GM10248 (cell line): ENCODE data around the gene C9orf43.
"Not testable (repeated sequence)": the region's sequence is repeated elsewhere in the genome, so short reads cannot be mapped to it uniquely, and the experiment has no call there.

Experiments used
- CTCF ChIA-PET: fragments of 300-600 bp; sonication (Branson Sonifier 250); formaldehyde crosslinking; extraction: SDS; loops from one replicate; lab custom pipeline; 2021; ENCODE audit warnings: antibody characterized with exemption; lab: Yijun Ruan, JAX
- POLR2A ChIA-PET: fragments of 350-650 bp; sonication (Branson Sonifier 250); formaldehyde crosslinking; extraction: SDS; loops from one replicate; lab custom pipeline; 2020; ENCODE audit warnings: antibody characterized with exemption; lab: Yijun Ruan, JAX
- DNase-seq: peaks from one replicate; pipeline ENCODE4 v3.0.0; 2012; ENCODE audit errors: extremely low spot score
- TF ChIP-seq, protein P1 (sequence below): IDR thresholded peaks from 2 replicates; pipeline ENCODE4 v1.5.1; 2012; ENCODE audit warnings: mild to moderate bottlenecking, low read depth; ENCODE audit errors: extremely low read depth, missing control alignments, control extremely low read depth

C9orf43 gene

DNA sequence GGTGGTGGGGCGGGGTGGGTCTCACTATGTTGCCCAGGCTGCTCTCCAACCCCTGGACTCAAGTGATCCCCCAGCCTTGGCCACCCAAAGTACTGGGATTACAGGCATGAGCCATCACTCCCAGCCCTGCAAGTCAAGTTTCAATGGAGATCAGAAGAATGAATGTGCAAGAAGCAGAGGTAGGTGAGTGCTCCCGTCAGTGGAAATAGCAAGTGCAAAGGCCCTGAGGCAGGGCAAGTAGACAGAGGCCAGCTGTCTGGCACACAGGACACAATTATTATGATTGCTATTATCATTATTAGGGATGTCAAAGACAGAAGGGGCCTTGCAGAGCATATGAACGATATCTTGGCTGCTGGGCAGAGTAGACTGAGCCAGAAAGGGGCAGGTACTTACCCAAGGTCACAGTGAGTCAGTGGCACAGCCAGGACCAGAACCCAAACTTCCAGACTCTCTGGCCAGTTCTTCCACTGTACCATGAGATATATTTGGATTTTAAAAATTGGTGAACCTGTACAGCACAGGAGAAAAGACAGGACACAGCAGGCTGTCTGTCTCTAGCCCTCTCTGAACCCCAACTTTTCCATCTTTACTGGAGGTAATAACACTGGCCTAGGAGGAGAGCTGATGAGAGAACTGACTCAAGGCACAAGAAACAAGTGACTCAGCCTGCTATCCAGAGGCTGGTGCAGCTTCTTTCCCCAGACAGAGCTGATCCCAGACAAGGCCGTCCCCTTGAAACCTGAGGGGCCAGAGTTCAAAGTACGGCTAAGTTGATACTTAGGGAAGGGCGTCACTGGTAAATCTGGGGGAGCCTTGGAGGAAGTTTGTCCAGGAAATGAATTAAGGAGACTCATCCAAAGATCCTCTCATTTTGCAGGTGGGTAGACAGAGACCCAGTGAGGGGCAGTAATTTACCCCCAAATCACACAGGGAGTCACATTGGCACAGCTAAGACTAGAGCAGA, 35.2 kb upstream of the C9orf43 start:
- ChIA-PET CTCF (interaction anchor here (0.9 to 1.8 kb wide), 5 partner anchors 14 to 33 kb away, joined by 3 to 6 read pairs (median 3); partner anchors contain the start of genes ALAD and BSPRY), POLR2A (no interaction called here)
- no peak for DNase-seq
- TF ChIP-seq, protein P1, sequence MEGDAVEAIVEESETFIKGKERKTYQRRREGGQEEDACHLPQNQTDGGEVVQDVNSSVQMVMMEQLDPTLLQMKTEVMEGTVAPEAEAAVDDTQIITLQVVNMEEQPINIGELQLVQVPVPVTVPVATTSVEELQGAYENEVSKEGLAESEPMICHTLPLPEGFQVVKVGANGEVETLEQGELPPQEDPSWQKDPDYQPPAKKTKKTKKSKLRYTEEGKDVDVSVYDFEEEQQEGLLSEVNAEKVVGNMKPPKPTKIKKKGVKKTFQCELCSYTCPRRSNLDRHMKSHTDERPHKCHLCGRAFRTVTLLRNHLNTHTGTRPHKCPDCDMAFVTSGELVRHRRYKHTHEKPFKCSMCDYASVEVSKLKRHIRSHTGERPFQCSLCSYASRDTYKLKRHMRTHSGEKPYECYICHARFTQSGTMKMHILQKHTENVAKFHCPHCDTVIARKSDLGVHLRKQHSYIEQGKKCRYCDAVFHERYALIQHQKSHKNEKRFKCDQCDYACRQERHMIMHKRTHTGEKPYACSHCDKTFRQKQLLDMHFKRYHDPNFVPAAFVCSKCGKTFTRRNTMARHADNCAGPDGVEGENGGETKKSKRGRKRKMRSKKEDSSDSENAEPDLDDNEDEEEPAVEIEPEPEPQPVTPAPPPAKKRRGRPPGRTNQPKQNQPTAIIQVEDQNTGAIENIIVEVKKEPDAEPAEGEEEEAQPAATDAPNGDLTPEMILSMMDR = no peak

GRCh38 chr9:113376634-113377567, 33.6 kb upstream of the C9orf43 start, which contains the start of gene HDHD3:
TSS of gene HDHD3 (minus strand) at chr9:113376986. CDS start at chr9:113374354, 2,632 bp downstream.
- ChIA-PET CTCF (interaction anchor here (1.8 kb wide), 1 partner anchor 31 kb away, joined by 5 read pairs; no protein-coding TSS in a partner anchor), POLR2A (interaction anchor here (0.5 to 0.7 kb wide), 2 partner anchors 14 to 32 kb away, joined by 3 to 11 read pairs; no protein-coding TSS in a partner anchor)
- peak; percentile 94 for DNase-seq
- TF ChIP-seq, protein P1 = no peak

DNA sequence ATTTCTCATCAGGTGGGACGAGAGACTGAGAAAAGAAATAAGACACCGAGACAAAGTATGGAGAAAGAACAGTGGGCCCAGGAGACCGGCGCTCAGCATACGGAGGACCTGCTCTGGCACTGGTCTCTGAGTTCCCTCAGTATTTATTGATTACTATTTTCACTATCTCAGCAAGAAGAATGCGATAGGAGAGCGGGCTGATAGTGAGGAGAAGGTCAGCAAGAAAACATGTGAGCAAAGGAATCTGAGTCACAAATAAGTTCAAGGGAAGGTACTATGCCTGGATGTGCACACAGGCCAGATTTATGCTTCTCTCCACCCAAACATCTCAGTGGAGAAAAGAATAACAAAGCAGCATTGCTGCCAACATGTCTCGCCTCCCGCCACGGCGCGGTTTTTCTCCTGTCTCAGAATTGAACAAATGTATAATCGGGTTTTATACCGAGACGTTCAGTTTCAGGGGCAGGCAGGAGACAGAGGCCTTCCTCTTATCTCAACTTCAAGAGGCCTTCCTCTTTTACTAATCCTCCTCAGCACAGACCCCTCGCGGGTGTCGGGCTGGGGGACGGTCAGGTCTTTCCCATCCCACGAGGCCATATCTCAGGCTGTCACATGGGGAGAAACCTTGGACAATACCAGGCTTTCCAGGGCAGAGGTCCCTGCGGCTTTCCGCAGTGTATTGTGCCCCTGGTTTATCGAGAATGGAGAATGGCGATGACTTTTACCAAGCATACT, 31.3 kb upstream of the C9orf43 start:
- CTCF ChIA-PET, POLR2A ChIA-PET, DNase-seq: not testable (repeated sequence)

DNA sequence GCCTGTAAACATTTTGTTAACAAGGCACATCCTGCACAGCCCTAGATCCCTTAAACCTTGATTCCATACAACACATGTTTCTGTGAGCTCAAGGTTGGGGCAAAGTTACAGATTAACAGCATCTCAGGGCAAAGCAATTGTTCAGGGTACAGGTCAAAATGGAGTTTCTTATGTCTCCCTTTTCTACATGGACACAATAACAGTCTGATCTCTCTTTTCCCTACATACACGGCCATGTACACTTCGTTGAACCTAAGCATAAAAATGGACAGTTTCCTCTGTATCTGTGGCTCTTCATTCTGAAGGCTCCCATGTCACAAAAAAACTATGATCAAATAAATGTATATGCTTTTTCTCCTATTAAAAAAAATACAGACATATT, 30.7 kb upstream of the C9orf43 start:
- CTCF ChIA-PET = interaction anchor here (0.7 kb wide), 1 partner anchor 21 kb away, joined by 3 read pairs; the partner anchor contains the start of gene ALAD
- POLR2A ChIA-PET = not testable (repeated sequence)

DNA sequence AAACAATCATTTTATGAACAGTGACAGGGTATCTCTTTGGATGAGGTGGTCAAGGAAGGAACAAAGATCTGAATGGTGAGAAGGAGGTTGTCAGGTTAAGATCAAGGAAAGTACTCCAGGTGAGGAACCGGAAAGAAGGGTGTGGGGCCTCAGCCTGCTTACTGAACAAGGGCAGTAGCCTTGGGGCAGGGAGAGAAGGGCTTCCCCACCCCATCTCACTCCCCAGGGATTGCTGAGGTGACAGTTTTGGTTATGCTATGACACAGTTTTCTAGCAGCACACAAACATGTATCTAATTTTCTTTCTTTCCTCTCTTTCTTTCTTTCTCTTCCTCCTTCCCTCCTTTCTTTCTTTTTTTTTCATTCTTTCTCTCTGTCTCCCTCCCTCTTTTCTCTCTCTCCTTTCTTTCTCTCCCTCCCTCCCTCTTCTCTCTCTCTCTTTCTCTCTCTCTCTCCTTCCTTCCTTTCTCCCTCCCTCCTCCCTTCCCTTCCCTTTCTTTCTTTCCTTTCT, 29.6 kb upstream of the C9orf43 start:
- TF ChIP-seq, protein P1 = no peak
- ChIA-PET CTCF (no interaction called here), POLR2A (no interaction called here)
- DNase-seq = peak; percentile 73

More for the DNA sequence above, 30.7 kb upstream of the C9orf43 start:
- DNase-seq = not testable (repeated sequence)

DNA sequence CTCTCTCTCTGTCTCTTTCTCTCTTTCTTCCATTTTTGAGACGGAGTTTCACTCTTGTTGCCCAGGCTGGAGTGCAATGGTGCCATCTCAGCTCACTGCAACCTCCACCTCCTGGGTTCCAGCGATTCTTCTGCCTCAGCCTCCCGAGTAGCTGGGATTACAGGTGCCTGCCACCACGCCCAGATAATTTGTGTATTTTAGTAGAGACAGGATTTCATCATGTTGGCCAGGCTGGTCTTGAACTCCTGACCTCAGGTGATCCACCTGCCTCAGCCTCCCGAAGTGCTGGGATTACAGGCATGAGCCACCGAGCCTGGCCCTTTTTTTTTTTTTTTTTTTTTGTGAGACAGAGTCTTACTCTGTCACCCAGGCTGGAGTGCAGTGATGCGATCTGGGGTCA, 29.1 kb upstream of the C9orf43 start:
- DNase-seq, POLR2A ChIA-PET, CTCF ChIA-PET: not testable (repeated sequence)

- CTCF ChIA-PET = no interaction called here
- DNase-seq = no peak
- POLR2A ChIA-PET = no interaction called here
- TF ChIP-seq, protein P1 = no peak
Measured at GRCh38 chr9:113381909-113382411, 28.6 kb upstream of the C9orf43 start.
